Common myeloid progenitor, CD34-positive (primary cell): Measurements from ENCODE around the gene TATDN3.

Experiments
- CTCF ChIA-PET: fragments of 350-600 bp; sonication (Branson Sonifier 250); formaldehyde crosslinking; loops from one replicate; lab custom pipeline; 2021; ENCODE audit warnings: antibody characterized with exemption; lab: Charles Lee
- POLR2A ChIA-PET: fragments of 350-600 bp; sonication (Branson Sonifier 250); formaldehyde crosslinking; loops from one replicate; lab custom pipeline; 2021; ENCODE audit warnings: antibody characterized with exemption; lab: Charles Lee
- DNase-seq, 3 donors: peaks; one replicate each; pipeline versions ENCODE4 v3.0.0 to v3.0.0-alpha.2; 2013
- H3K27ac ChIP-seq, 2 experiments: 1 replicate in 1 of 2; 2 replicates in 1 of 2; pipeline ENCODE4 v1.7.0; 2013; ENCODE audit warnings: inconsistent platforms in 2 of 2, low read length in 2 of 2, mild to moderate bottlenecking in 2 of 2, low read depth in 1 of 2, moderate library complexity in 1 of 2; ENCODE audit not compliant: severe bottlenecking in 2 of 2, insufficient read depth in 1 of 2, poor library complexity in 1 of 2
- H3K27me3 ChIP-seq, 5 experiments: replicated peaks in 2 of 5; 1 replicate in 3 of 5; 2 replicates in 2 of 5; pipeline versions ENCODE4 v1.6.1 to v1.7.0; 2013; ENCODE audit warnings: low read length in 4 of 5, mild to moderate bottlenecking in 2 of 5, moderate library complexity in 2 of 5, inconsistent platforms in 1 of 5; ENCODE audit not compliant: insufficient read depth in 5 of 5, control insufficient read depth in 4 of 5
- H3K36me3 ChIP-seq, 4 experiments: 1 replicate in 2 of 4; 2 replicates in 2 of 4; pipeline versions ENCODE4 v1.6.1 to v1.7.0; 2013; ENCODE audit warnings: low read length in 3 of 4, control low read depth in 1 of 4, mild to moderate bottlenecking in 1 of 4; ENCODE audit not compliant: control insufficient read depth in 4 of 4, insufficient read depth in 4 of 4
- H3K4me1 ChIP-seq, 4 experiments: 1 replicate in 3 of 4; 2 replicates in 1 of 4; pipeline versions ENCODE4 v1.6.1 to v1.7.1; 2013; ENCODE audit warnings: low read length in 3 of 4, mild to moderate bottlenecking in 3 of 4, control low read depth in 1 of 4, inconsistent platforms in 1 of 4, moderate library complexity in 1 of 4; ENCODE audit not compliant: control insufficient read depth in 4 of 4, insufficient read depth in 4 of 4; ENCODE audit errors: control extremely low read depth in 1 of 4
- H3K4me3 ChIP-seq, 7 experiments: 1 replicate in 4 of 7; 2 replicates in 3 of 7; pipeline versions ENCODE4 v1.5.1 to v1.7.0; 2013; ENCODE audit warnings: mild to moderate bottlenecking in 7 of 7, low read length in 6 of 7, moderate library complexity in 6 of 7, inconsistent platforms in 2 of 7, low read depth in 2 of 7, control low read depth in 1 of 7; ENCODE audit not compliant: insufficient read depth in 4 of 7, control insufficient read depth in 1 of 7; ENCODE audit errors: extremely low read depth in 1 of 7
- H3K9me3 ChIP-seq, 5 experiments: 1 replicate in 4 of 5; 2 replicates in 1 of 5; pipeline versions ENCODE4 v1.6.1 to v1.7.1; 2013; ENCODE audit warnings: low read length in 4 of 5, mild to moderate bottlenecking in 2 of 5, inconsistent platforms in 1 of 5, low read depth in 1 of 5, moderate library complexity in 1 of 5; ENCODE audit not compliant: control insufficient read depth in 4 of 5, insufficient read depth in 2 of 5; ENCODE audit errors: control extremely low read depth in 1 of 5
- WGBS: methylation state at CpG from one replicate; pipeline ENCODE4 v1.1.5; 2013; ENCODE audit not compliant: insufficient coverage; 5-methylcytosine and 5-hydroxymethylcytosine counted together

The TATDN3 gene

DNA sequence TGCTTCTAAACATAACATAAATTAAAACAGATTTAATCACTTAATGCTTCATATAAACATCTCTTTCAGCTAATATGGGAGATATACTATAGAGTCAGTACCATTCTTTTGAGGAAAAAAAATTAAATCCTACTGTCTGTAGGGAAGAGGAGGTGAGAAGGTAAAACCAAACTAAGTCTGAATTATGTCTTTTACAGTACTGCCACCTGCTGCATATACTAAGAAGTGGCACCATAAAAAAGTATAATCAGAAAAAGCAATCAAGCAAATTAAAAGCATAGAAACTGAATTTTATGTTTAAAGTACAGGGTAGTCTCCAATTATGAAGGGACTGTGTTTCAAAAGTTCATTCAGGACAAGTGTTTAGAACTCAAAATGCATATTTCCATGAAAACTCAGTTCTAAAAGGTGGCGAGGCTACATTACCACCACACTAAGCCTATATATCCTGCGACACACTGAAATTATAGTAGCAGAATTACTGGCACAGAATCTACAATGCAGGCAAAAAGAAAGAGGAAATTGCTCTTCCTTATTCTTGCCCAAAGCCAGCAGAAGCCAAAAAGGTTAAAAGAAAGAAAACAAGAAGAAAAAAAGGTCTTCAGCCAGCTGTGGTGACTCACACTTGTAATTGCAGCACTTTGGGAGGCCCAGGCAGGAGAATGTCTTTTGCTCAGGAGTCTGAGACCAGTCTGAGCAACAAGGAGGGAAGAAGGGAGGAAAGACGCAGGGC, 9.1 kb upstream of the TATDN3 start:
- WGBS, result no CpG with 5 or more reads among the region's 3 CpGs
- peak; percentile 38 to 59 (median 52) for DNase-seq
- Histone ChIP-seq H3K27me3 (no peaks in the 10 kb centered on the region), H3K36me3 (peaks cover 11 to 59% (median 31%) of the 10 kb centered on the region in 4 experiments), H3K4me3 (no peak overlapping the region), H3K27ac (no peak overlapping the region), H3K9me3 (no peaks in the 10 kb centered on the region), H3K4me1 (no peaks in the 10 kb centered on the region)
- POLR2A ChIA-PET, result no interaction called here
- CTCF ChIA-PET, result interaction anchor here (0.6 to 3.0 kb wide), 25 partner anchors 9 to 329 kb away, joined by 3 to 14 read pairs (median 4); partner anchors contain the start of genes NSL1 and TATDN3

DNA sequence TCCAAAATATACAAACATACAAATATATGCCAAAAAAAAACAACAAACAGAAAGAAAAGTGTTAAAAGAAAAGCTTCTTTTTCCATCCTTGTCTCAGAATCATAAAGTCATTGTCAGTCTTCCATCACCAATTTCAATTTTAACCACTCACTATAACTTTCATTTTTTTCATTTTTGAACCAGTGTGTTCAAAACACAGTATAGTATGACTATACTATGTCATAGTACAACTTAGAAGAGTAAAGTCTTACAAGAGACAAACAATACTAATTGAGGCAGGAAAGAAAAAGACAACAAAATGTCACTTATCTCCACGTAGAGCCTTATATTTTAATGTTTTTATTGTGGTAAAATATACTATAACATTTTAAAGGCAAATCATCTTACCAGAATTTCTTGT, 7.7 kb upstream of the TATDN3 start:
- no peak overlapping the region for H3K4me3 ChIP-seq
- H3K27me3 ChIP-seq, result no peaks in the 10 kb centered on the region
- no CpG with 5 or more reads among the region's 1 CpG for whole genome bisulfite sequencing
- no peak for DNase-seq
- peaks cover 6 to 54% (median 29%) of the 10 kb centered on the region in 4 experiments for H3K36me3 ChIP-seq
- no peaks in the 10 kb centered on the region for H3K4me1 ChIP-seq
- H3K9me3 ChIP-seq, result no peaks in the 10 kb centered on the region
- H3K27ac ChIP-seq, result no peak overlapping the region
- POLR2A ChIA-PET, result no interaction called here
- CTCF ChIA-PET, result no interaction called here

- POLR2A ChIA-PET, result no interaction called here
- peaks cover 6 to 51% (median 27%) of the 10 kb centered on the region in 4 experiments for H3K36me3 ChIP-seq
These were observed 5.8 kb upstream of the TATDN3 start for GRCh38 chr1:212785871-212786270.

GRCh38 chr1:212791261-212791675, 426 bp upstream of the TATDN3 start:
- Histone ChIP-seq H3K4me1 (peaks cover 9 to 33% (median 23%) of the 10 kb centered on the region in 4 experiments), H3K4me3 (peak overlapping the region; percentile 94 to 100 (median 98)), H3K36me3 (peaks cover 0 to 14% (median 6%) of the 10 kb centered on the region in 4 experiments), H3K27me3 (no peaks in the 10 kb centered on the region), H3K9me3 (no peaks in the 10 kb centered on the region), H3K27ac (peak overlapping the region; percentile 79 to 89)
- ChIA-PET CTCF (interaction anchor here (0.8 to 1.7 kb wide), 7 partner anchors 10 to 916 kb away, joined by 3 to 10 read pairs (median 3); no protein-coding TSS in a partner anchor), POLR2A (no interaction called here)
- WGBS, result 0% methylated on average over 17 of the region's 22 CpGs
- no peak for DNase-seq

More at GRCh38 chr1:212785871-212786270, 5.8 kb upstream of the TATDN3 start:
- Histone ChIP-seq H3K27me3 (no peaks in the 10 kb centered on the region), H3K4me1 (peaks cover 5 to 12% (median 8%) of the 10 kb centered on the region in 4 experiments), H3K27ac (no peak overlapping the region), H3K4me3 (no peak overlapping the region), H3K9me3 (no peaks in the 10 kb centered on the region)
- WGBS, result no CpG with 5 or more reads among the region's 1 CpG
- CTCF ChIA-PET, result interaction anchor here (0.6 to 4.5 kb wide), 10 partner anchors 9 to 329 kb away, joined by 3 to 16 read pairs (median 4); no protein-coding TSS in a partner anchor
- no peak for DNase-seq

GRCh38 chr1:212792396-212792908, 758 bp downstream of the TATDN3 start:
- 11% methylated on average over 8 of the region's 16 CpGs for WGBS
- POLR2A ChIA-PET, result no interaction called here
- peaks cover 9 to 33% (median 23%) of the 10 kb centered on the region in 4 experiments for H3K4me1 ChIP-seq
- CTCF ChIA-PET, result interaction anchor here (0.6 to 1.7 kb wide), 4 partner anchors 11 to 124 kb away, joined by 3 to 10 read pairs (median 3); no protein-coding TSS in a partner anchor
- H3K9me3 ChIP-seq, result no peaks in the 10 kb centered on the region
- H3K36me3 ChIP-seq, result peaks cover 0 to 10% (median 5%) of the 10 kb centered on the region in 4 experiments
- no peak for DNase-seq
- H3K27ac ChIP-seq, result peak overlapping the region; percentile 79 to 89
- H3K27me3 ChIP-seq, result no peaks in the 10 kb centered on the region
- H3K4me3 ChIP-seq, result peak overlapping the region; percentile 94 to 100 (median 98)

GRCh38 chr1:212794561-212795014, 2.9 kb downstream of the TATDN3 start:
- ChIA-PET CTCF (interaction anchor here (0.9 to 2.6 kb wide), 4 partner anchors 10 to 200 kb away, joined by 3 to 12 read pairs (median 6); no protein-coding TSS in a partner anchor), POLR2A (no interaction called here)
- Histone ChIP-seq H3K9me3 (no peaks in the 10 kb centered on the region), H3K4me3 (no peak overlapping the region), H3K27me3 (no peaks in the 10 kb centered on the region), H3K27ac (no peak overlapping the region), H3K36me3 (peaks cover 5 to 23% (median 14%) of the 10 kb centered on the region in 4 experiments), H3K4me1 (peaks cover 9 to 33% (median 21%) of the 10 kb centered on the region in 4 experiments)
- peak in 2 of 3 donors; percentile 84 to 87 for DNase-seq
- whole genome bisulfite sequencing, result 60% methylated on average over 1 of the region's 1 CpG
